ENCODE results near the gene VAV2. TPM values are rescaled to one million over a fixed set of nuclear protein-coding genes. Genes with fewer than 3 reads are reported as not detected.
A peak's percentile ranks its signal among the peaks of the same experiment; 100 is the strongest.

Gene VAV2
- total and polyA plus RNA-seq, 4 donors, result 13.0 to 28.2 (median 16.3) TPM

GRCh38 chr9:133970581-133971058 is 21.5 kb downstream of the VAV2 start:
- no peak overlapping the region for H3K4me3 ChIP-seq
- H3K27ac ChIP-seq (ENCODE audit: low read depth in 1 of 2, low read length in 1 of 2), result no peak overlapping the region
- H3K9me3 ChIP-seq (ENCODE audit: control insufficient read depth in 4 of 4, insufficient read depth in 3 of 4, low read length in 3 of 4), result no peaks in the 10 kb centered on the region
- DNase-seq, result peak in 1 of 3 donors; percentile 22
- no peak overlapping the region for H3K9ac ChIP-seq (ENCODE audit: insufficient read depth in 1 of 2, low read length in 2 of 2)
- no peak for ATAC-seq (ENCODE audit: insufficient read depth, low FRiP score)
- WGBS, 2 donors, result 78 to 90% methylated on average over 6 of the region's 6 CpGs
- no peak for TF ChIP-seq CTCF (IDR thresholded peaks at IDR 0.05; ENCODE audit: control extremely low read depth, extremely low read depth)
- H3K27me3 ChIP-seq (ENCODE audit: control insufficient read depth in 3 of 3, insufficient read depth in 3 of 3, low read length in 2 of 3), result no peaks in the 10 kb centered on the region
- H3K4me1 ChIP-seq (ENCODE audit: control insufficient read depth in 5 of 5, insufficient read depth in 5 of 5, low read length in 5 of 5), result peaks cover 0 to 40% (median 20%) of the 10 kb centered on the region in 5 donors
- no peaks in the 10 kb centered on the region for H3K36me3 ChIP-seq (ENCODE audit: control insufficient read depth in 4 of 4, insufficient read depth in 4 of 4, low read length in 4 of 4)

- Histone ChIP-seq H3K27me3 (ENCODE audit: control insufficient read depth in 3 of 3, insufficient read depth in 3 of 3, low read length in 2 of 3) (no peaks in the 10 kb centered on the region), H3K9me3 (ENCODE audit: control insufficient read depth in 4 of 4, insufficient read depth in 3 of 4, low read length in 3 of 4) (no peaks in the 10 kb centered on the region), H3K4me1 (ENCODE audit: control insufficient read depth in 5 of 5, insufficient read depth in 5 of 5, low read length in 5 of 5) (peaks cover 0 to 40% (median 20%) of the 10 kb centered on the region in 5 donors), H3K4me3 (no peak overlapping the region), H3K27ac (ENCODE audit: low read depth in 1 of 2, low read length in 1 of 2) (no peak overlapping the region), H3K9ac (ENCODE audit: insufficient read depth in 1 of 2, low read length in 2 of 2) (no peak overlapping the region), H3K36me3 (ENCODE audit: control insufficient read depth in 4 of 4, insufficient read depth in 4 of 4, low read length in 4 of 4) (no peaks in the 10 kb centered on the region)
- 85 to 92% methylated on average over 25 of the region's 25 CpGs for WGBS, 2 donors
- no peak for ATAC-seq (ENCODE audit: insufficient read depth, low FRiP score)
- DNase-seq, result peak in 1 of 3 donors; percentile 10
- TF ChIP-seq CTCF (IDR thresholded peaks at IDR 0.05; ENCODE audit: control extremely low read depth, extremely low read depth), result no peak
These were observed 22.2 kb downstream of the VAV2 start for GRCh38 chr9:133969681-133970580.

- H3K36me3 ChIP-seq (ENCODE audit: control insufficient read depth in 4 of 4, insufficient read depth in 4 of 4, low read length in 4 of 4), result no peaks in the 10 kb centered on the region
- DNase-seq, result peak; percentile 57 to 79 (median 61)
- H3K27me3 ChIP-seq (ENCODE audit: control insufficient read depth in 3 of 3, insufficient read depth in 3 of 3, low read length in 2 of 3), result no peaks in the 10 kb centered on the region
- no peak overlapping the region for H3K4me3 ChIP-seq
- H3K27ac ChIP-seq (ENCODE audit: low read depth in 1 of 2, low read length in 1 of 2), result no peak overlapping the region
- TF ChIP-seq CTCF (IDR thresholded peaks at IDR 0.05; ENCODE audit: control extremely low read depth, extremely low read depth), result no peak
- H3K9ac ChIP-seq (ENCODE audit: insufficient read depth in 1 of 2, low read length in 2 of 2), result no peak overlapping the region
- H3K9me3 ChIP-seq (ENCODE audit: control insufficient read depth in 4 of 4, insufficient read depth in 3 of 4, low read length in 3 of 4), result peaks cover 0 to 5% (median 1%) of the 10 kb centered on the region in 4 donors
- WGBS, 2 donors, result 78 to 91% methylated on average over 22 of the region's 22 CpGs
- H3K4me1 ChIP-seq (ENCODE audit: control insufficient read depth in 5 of 5, insufficient read depth in 5 of 5, low read length in 5 of 5), result peaks cover 0 to 40% (median 20%) of the 10 kb centered on the region in 5 donors
- ATAC-seq (ENCODE audit: insufficient read depth, low FRiP score), result no peak
These were observed 23.0 kb downstream of the VAV2 start for GRCh38 chr9:133968966-133969617.
